Activated CD8-positive, alpha-beta memory T cell treated with anti-CD3 and anti-CD28 coated beads for 24 hours (primary cell): ENCODE data around the gene RARB.

ENCODE experiments used
- DNase-seq: peaks from one replicate; pipeline ENCODE4 v3.0.0-alpha.2; 2020

Gene RARB

GRCh38 chr3:25427942-25428788, at the start of gene RARB:
Gene RARB, plus strand, starts transcription at chr3:25428263. Its CDS starts 469 bp downstream, at chr3:25428732.
- no peak for DNase-seq

- DNase-seq, result no peak
These were observed 49.2 kb upstream of the RARB start for GRCh38 chr3:25378786-25379311.

- no peak for DNase-seq
These were observed 47.8 kb upstream of the RARB start for GRCh38 chr3:25380222-25380739.

- DNase-seq, result no peak
These were observed 47.0 kb upstream of the RARB start for GRCh38 chr3:25381083-25381482.

- DNase-seq, result no peak
These were observed 43.6 kb upstream of the RARB start for GRCh38 chr3:25384471-25384870.

- DNase-seq, result no peak
These were observed 42.1 kb upstream of the RARB start for GRCh38 chr3:25385807-25386460.

- DNase-seq, result no peak
These were observed 41.3 kb upstream of the RARB start for GRCh38 chr3:25386686-25387255.

GRCh38 chr3:25390605-25391004, 37.5 kb upstream of the RARB start:
- DNase-seq, result no peak

- DNase-seq, result no peak
These were observed 31.8 kb upstream of the RARB start for GRCh38 chr3:25396251-25396650.

- no peak for DNase-seq
These were observed 31.4 kb upstream of the RARB start for GRCh38 chr3:25396686-25397085.

- DNase-seq, result no peak
These were observed 30.9 kb upstream of the RARB start for GRCh38 chr3:25397150-25397549.

- no peak for DNase-seq
These were observed 27.5 kb upstream of the RARB start for GRCh38 chr3:25400587-25400986.

- no peak for DNase-seq
These were observed 24.1 kb upstream of the RARB start for GRCh38 chr3:25403968-25404367.

- no peak for DNase-seq
These were observed 23.5 kb upstream of the RARB start for GRCh38 chr3:25404569-25404968.

GRCh38 chr3:25405335-25405734, 22.7 kb upstream of the RARB start:
- no peak for DNase-seq

- DNase-seq, result no peak
These were observed 17.4 kb upstream of the RARB start for GRCh38 chr3:25410703-25411102.

GRCh38 chr3:25412269-25412668, 15.8 kb upstream of the RARB start:
- no peak for DNase-seq

- DNase-seq, result no peak
These were observed 11.9 kb upstream of the RARB start for GRCh38 chr3:25416176-25416575.

- no peak for DNase-seq
These were observed 9.5 kb upstream of the RARB start for GRCh38 chr3:25418596-25418995.

GRCh38 chr3:25419251-25419650, 8.8 kb upstream of the RARB start:
- DNase-seq, result no peak

GRCh38 chr3:25420147-25420546, 7.9 kb upstream of the RARB start:
- DNase-seq, result no peak

GRCh38 chr3:25420885-25421284, 7.2 kb upstream of the RARB start:
- no peak for DNase-seq

GRCh38 chr3:25421747-25422146, 6.3 kb upstream of the RARB start:
- DNase-seq, result no peak
